Measurements from ENCODE around the gene KIF26B.

KIF26B gene

DNA sequence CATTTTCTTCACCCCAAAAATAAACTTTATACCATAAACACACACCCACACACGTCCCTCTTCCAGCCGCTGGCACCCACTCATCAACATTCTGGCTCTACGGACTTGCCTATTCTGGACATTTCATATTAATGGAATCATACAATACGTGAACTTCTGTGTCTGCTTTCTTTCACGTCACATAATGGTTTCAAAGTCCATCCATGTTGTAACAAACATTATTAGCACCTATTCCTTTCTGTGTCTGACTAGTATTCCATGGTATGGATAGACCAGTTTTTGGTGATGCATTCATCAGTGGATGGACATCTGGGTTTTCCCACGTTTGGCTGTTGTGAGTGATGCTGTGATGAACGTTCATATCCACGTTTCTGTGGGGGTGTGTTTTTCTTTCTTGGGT, 323.2 kb downstream of the KIF26B start:
- no peak for DNase-seq
- in situ Hi-C loops (cut with HindIII; ENCODE audit: low pct_ligation_motif_present, low pct_unique_long_range_greater_than_20kb, low sequenced_read_pairs): no loop called here

DNA sequence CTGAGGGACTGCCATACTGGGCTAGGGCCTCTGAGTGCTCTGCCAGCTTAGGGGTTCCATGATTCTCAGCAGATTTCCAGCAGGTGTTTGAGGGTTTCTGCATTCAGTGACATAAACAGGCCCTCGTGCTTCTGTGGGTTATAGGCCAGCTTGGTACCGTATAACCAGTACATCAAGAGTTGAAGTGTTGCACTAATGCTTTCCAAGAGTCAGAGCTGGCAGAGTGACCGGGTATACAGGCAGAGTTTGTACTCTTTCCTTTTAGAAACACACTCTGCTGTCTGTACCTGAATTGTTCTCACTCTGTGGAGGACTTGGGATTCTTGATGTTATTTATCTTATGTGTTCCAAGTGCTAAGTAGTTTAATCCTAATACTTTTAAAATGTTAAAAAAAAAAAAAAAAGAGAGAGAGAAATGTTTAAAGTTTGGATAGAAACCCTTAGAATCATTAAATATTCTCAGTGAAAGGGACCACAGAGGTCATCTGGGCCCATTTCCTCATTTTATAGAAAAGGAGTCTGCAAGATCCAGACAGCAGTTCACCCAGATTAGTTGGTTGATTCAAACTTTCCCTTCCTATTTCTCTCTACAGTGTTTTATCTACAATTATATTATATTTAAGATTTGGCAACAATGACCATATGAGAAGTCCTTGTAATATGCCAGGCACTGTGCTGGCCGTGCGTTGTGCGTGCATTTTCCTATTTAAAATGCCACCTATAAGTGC, 325.8 kb downstream of the KIF26B start:
- DNase-seq: no peak
- in situ Hi-C loops (cut with HindIII; ENCODE audit: low pct_ligation_motif_present, low pct_unique_long_range_greater_than_20kb, low sequenced_read_pairs): no loop called here

DNA sequence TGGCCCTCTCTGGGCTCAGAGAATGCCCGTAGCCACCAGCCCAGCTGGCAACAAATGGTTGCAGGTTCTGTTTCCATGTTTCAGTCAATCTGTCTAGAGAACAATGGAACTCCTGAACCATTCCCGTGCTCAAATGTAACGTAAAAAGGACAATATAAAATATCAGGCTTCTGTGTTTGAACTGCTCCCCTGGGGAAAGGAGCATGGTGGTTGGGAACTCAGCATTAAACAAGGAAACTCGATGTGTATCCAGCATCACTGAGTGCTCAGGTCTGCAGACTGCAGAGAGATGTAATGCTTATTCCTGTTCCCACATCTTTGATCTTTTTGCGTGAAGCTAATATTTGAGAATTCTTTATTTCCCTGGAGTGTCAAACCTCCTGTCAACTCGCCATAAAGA, 326.5 kb downstream of the KIF26B start:
- in situ Hi-C loops (cut with HindIII; ENCODE audit: low pct_ligation_motif_present, low pct_unique_long_range_greater_than_20kb, low sequenced_read_pairs): no loop called here
- DNase-seq: no peak

DNA sequence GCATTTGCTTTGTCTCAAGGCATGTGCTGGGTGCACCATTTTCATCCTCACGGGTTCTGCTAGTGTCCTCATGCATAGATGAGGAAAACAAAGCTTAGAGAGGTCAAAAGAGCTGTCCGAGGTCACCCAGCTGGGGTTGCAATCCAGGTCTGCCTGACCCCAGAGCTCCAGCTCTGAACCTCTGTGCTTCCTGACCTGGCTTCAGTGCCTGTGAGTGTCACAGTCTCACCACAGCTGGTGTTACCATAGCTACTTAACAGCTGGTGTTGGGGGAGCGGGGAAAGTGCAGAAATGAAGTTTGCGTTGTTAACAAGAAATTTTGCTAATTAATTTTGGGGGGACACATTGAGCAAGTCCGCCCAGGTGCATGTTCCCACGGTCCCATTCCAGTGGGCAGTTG, 328.5 kb downstream of the KIF26B start:
- DNase-seq: no peak
- in situ Hi-C loops (cut with HindIII; ENCODE audit: low pct_ligation_motif_present, low pct_unique_long_range_greater_than_20kb, low sequenced_read_pairs): no loop called here

DNA sequence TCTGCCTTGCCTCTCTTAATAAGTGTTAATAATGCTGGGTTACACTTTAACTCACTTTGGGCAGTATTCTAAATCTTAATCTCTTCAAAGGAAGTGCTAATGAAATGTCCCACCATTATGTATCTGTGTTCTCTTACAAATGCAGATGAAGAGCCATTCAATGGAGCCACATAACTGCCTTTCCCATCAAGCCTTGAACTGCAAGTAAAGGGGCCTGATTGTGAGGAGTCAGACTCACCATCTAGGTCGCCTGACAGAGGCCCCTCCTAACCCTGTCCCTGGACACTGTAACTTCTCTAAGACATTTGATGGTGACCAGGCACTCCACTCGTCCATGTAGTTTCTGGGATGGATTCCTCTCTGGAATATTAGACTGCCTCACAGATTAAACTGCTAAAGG, 329.4 kb downstream of the KIF26B start:
- in situ Hi-C loops (cut with HindIII; ENCODE audit: low pct_ligation_motif_present, low pct_unique_long_range_greater_than_20kb, low sequenced_read_pairs): no loop called here
- no peak for DNase-seq

DNA sequence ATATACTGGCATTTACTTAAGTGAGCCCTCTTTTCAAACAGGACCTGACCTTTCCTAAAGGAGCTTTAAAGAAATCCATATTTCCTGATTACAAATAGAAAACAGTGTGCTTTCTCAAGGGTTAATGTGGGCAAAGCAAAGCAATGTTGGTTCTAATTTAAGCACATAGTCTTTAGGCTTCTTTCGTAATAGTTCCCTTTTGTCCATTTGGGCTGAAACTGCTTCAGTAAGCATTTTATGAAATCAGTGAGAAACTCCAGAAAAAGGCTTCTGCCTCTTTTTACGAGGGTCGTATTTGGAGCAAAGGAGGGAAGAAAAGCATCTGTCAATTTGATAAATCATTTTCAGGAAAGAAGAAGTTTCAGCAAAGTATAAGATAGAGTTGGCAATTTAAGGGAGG, 331.2 kb downstream of the KIF26B start:
- in situ Hi-C loops (cut with HindIII; ENCODE audit: low pct_ligation_motif_present, low pct_unique_long_range_greater_than_20kb, low sequenced_read_pairs): no loop called here
- no peak for DNase-seq

DNA sequence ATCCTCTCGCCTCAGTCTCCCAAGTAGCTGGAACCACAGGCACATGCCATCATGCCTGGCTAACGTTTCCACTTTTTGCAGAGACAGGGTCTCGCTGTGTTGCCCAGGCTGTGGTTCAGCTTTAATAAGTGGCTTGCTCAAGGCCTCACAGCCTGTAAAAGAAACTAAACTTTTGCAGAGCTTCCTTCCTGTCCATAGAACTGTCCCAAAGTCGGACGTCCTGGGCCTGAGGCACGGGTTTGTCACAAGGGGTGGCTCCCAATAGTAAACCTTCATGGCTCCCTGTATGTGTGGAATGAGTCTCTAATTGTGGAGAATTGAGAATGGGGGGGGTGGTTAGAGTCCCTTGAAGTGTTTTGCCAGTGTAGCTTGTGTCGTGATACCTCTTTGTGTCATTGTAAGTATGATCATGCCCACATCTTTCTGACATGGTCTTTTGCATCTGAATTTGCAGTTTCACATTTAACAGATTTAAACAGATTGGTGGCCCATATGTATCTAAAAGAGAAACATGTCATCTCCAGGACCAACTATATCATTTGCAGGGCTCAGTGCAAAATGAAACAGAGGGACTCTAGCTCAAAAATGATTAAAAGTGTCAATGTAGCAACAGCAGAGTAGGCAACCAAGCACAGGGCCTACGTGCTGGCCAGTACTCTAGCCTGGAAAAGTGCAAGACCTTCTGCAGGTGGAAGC, 332.1 kb downstream of the KIF26B start:
- DNase-seq: no peak
- in situ Hi-C loops (cut with HindIII; ENCODE audit: low pct_ligation_motif_present, low pct_unique_long_range_greater_than_20kb, low sequenced_read_pairs): no loop called here

DNA sequence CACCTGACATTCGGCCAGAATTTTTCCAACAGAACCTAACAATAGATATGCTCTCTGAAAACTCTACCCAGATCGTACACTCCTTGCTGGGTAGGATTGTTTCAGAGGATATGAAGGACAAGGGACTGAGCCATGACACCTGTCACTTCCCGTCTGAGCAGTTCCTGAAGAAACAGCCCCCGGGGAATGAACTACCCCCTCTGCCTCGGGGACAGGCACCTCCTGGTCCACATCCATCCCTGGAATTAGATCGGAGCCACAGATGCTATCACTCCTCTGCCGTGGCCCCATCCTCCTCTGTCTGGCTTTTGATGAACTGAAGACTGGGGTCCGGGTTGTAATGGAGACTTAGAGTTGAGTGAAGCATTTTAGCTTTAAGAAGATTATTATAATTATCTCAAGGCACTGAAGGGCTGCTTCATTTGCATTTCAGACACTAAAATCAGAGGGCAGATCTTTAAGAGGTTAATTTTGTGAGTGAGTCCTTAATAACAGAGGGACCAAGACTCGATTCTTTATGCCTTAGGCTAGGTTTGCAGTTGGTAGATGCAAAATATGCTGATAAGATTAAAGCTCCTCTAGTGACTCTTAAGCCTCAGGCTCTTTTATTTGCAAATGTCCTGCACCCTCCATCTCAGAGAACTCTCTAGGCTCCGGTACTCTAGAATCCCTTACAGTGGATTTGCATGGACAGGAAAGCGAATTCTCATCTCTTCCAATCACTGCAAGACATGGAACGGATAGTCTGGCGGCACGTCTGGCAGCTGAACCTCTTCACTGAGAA, 333.8 kb downstream of the KIF26B start:
- in situ Hi-C loops (cut with HindIII; ENCODE audit: low pct_ligation_motif_present, low pct_unique_long_range_greater_than_20kb, low sequenced_read_pairs): no loop called here
- no peak for DNase-seq

DNA sequence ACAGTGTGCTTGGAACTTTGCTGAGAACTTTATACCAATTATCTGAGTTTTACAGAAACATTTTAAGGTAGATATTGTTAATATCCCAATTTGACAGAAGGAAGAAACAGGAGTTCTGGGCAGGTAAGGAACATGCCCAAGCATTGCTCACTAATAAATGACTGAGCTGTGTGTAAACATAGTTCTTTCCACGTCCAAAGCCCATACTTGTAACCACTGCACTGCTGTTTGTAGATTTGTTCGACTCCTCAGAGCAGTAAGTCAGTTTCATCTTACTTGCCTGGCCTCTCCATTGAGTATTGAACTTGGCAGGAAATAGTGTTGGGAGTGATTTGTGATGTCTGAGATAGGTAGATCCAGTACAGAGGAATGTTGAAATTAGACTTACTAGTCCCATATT, 335.1 kb downstream of the KIF26B start:
- in situ Hi-C loops (cut with HindIII; ENCODE audit: low pct_ligation_motif_present, low pct_unique_long_range_greater_than_20kb, low sequenced_read_pairs): no loop called here
- no peak for DNase-seq

DNA sequence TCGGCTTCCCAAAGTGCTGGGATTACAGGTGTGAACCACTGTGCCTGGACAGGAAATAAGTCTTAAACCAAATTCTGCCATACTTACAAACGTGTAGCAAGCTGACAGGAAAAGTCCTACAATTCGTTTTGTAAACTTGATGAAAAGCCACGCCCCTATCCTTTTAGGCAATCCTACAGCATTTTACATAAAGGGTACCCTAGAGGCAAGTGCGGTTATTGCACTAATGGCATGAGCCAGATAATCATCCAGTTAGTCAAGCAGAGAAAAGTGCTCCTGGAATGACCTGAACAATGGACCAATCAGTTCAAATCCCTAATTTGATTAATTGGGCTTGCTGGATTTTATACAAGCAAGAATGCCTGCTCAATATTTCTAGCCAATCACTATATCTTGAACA, 338.2 kb downstream of the KIF26B start:
- peak; percentile 9 for DNase-seq
- in situ Hi-C loops (cut with HindIII; ENCODE audit: low pct_ligation_motif_present, low pct_unique_long_range_greater_than_20kb, low sequenced_read_pairs): no loop called here

DNA sequence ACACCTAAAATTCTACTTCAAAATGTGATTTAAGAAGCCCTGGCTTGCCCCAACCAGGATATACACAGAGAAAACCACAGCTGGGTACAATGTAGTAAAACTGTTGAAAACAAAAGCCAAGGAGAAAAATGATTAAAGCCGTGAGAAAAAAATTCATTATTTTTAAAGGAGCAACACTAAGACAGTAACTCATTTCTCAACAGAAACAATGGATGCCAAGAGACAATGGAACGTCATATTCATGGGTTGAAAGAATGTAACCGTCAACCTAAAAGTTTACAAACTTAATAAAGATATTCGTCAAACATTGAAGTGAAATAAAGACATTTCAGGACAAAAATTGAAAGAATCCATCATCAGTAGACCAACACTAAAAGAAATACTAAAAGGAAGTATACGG, 340.9 kb downstream of the KIF26B start:
- in situ Hi-C loops (cut with HindIII; ENCODE audit: low pct_ligation_motif_present, low pct_unique_long_range_greater_than_20kb, low sequenced_read_pairs): no loop called here

DNA sequence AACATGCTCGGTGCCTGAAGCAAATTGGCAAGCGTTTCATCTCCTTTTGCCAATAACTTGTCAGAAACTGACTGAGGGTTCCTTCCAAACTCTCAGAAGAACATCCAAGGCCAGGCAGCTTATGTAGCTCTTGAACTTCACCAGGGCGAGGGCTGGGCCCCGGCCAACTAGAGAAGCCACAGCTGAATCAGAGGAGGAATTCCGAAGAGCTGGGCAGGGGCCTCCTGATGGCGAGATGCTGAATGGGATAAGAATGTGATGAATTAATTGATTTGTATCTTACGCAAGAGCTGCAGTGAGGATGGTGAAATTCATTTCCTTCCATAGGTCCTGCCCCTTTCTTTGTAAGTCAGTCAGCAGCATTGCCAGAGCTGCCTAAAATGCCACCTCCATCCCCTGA, 345.8 kb downstream of the KIF26B start:
- in situ Hi-C loops (cut with HindIII; ENCODE audit: low pct_ligation_motif_present, low pct_unique_long_range_greater_than_20kb, low sequenced_read_pairs): loop anchor here (25.0 kb wide), 1 partner anchor 338 kb away; the partner anchor contains the start of gene KIF26B
- no peak for DNase-seq

More for the DNA sequence above, 340.9 kb downstream of the KIF26B start:
- no peak for DNase-seq

DNA sequence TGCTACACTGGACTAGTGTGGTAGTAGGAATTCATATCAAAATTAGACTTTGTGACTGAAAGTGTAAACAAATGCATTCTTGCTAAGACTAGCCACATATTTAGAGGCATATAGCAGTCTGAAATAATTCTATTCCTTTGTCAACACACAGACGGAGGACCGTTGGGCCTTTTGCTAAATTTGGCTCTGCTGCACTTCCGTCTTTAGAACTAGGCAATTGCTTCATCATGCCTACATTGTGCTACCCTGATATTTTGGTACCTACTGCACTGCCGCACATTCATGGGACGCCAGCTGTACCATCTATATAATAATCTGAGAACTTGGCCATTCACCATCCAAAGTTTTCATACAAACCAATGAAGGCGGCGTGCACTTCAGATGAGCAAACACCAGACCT, 346.8 kb downstream of the KIF26B start:
- in situ Hi-C loops (cut with HindIII; ENCODE audit: low pct_ligation_motif_present, low pct_unique_long_range_greater_than_20kb, low sequenced_read_pairs): loop anchor here (25.0 kb wide), 1 partner anchor 339 kb away; the partner anchor contains the start of gene KIF26B
- DNase-seq: no peak

DNA sequence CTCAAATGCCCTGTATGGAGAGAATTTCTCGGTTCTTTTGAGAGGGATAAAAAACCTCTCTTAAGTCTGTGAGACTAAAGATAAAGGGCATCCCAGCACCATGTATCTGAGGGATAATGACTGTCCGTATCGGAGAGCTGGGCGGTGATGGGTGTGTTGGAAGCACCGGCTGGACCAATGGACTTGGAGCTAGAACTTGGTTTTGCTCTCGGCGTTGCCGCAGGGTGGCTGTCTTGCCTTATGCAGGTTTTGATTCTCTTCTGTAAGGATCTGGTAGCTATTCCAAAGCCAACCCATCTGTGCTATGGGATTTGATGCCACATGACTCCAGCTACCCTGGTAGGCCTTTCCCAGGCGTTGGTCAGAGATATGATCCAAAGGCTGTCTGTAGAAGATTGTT, 348.8 kb downstream of the KIF26B start:
- DNase-seq: no peak
- in situ Hi-C loops (cut with HindIII; ENCODE audit: low pct_ligation_motif_present, low pct_unique_long_range_greater_than_20kb, low sequenced_read_pairs): loop anchor here (25.0 kb wide), 1 partner anchor 341 kb away; the partner anchor contains the start of gene KIF26B

DNA sequence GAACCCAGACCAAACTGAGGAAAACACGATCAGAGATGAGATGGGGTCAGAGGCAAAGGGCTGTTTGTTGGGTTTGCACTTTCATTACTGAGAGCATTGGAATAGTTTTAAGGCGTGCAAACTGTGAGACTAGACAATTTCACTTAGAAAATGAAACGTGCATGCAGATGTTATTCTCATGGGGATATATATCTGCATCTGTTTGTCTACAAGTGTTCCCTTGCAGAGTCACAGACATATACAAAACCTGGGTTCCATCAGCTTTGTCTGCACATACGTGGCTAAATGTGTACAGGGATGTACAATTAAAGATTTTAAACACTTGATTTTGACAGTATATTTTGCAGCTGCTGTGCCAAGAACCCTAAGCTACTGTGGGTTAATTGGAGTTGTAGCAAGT, 355.4 kb downstream of the KIF26B start:
- no peak for DNase-seq
- in situ Hi-C loops (cut with HindIII; ENCODE audit: low pct_ligation_motif_present, low pct_unique_long_range_greater_than_20kb, low sequenced_read_pairs): loop anchor here (25.0 kb wide), 1 partner anchor 348 kb away; the partner anchor contains the start of gene KIF26B

DNA sequence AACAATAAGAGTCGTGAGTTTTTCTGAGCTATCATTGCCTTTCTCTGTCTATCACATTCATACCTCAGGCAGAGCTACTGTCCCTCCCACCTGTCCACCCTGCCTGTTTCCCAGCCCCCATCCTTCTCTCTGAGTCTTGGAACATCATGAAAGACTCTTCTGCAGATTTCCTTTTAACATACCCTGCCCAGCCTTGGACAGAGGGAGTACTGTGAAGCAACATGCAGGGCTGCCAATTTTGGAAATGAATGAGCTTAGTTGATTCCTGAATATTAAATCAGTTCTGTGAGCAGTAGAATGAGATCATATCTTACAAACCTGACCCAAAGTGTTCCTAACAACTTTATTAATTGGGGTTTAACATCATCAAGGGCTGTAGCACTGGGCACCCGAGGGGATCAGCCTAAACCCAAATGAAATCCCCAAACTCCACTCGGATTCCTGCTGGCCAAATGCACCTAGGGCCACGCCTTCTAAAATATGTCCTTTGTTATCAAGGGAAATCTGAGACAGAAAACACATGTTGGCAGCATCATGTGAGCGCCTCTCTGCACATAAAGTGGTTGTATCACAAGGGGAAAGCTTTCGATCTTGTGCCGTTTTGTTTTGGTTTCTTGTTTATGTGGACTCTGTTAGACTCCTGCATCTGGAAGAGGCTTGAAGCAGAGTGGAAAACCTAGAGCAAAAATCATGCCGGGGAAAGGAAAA, 357.6 kb downstream of the KIF26B start:
- in situ Hi-C loops (cut with HindIII; ENCODE audit: low pct_ligation_motif_present, low pct_unique_long_range_greater_than_20kb, low sequenced_read_pairs): loop anchor here (25.0 kb wide), 1 partner anchor 350 kb away; the partner anchor contains the start of gene KIF26B
- peak; percentile 18 for DNase-seq

DNA sequence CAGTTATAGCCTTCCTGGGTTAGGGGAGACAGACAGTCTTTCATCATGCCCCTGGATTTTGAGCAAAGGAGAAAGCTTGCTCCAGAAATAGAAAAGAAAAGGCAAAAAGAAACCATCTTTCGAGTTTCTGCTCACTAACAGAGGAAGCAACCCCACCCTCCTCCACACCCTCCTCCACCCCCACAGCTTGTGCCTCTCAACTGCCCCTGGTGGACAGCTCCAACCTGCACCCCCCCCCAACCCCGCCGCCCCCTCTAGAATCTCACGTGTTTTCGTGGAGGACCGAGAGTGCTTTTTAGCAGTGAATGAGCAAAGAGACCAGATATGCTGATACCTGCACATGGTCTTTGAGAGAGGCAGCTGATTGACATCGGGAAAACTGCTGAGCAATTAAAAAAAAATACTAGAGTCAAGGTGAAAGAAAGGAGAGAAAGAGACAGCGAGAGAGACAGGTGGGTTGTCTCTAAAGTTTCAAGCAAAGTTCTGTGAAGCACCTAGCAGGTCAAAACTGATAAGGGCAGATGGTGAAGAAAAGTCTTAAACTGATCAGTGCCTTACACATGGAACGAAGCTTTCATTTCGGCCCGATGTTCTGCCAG, 358.3 kb downstream of the KIF26B start:
- in situ Hi-C loops (cut with HindIII; ENCODE audit: low pct_ligation_motif_present, low pct_unique_long_range_greater_than_20kb, low sequenced_read_pairs): loop anchor here (25.0 kb wide), 1 partner anchor 351 kb away; the partner anchor contains the start of gene KIF26B
- DNase-seq: peak; percentile 75

DNA sequence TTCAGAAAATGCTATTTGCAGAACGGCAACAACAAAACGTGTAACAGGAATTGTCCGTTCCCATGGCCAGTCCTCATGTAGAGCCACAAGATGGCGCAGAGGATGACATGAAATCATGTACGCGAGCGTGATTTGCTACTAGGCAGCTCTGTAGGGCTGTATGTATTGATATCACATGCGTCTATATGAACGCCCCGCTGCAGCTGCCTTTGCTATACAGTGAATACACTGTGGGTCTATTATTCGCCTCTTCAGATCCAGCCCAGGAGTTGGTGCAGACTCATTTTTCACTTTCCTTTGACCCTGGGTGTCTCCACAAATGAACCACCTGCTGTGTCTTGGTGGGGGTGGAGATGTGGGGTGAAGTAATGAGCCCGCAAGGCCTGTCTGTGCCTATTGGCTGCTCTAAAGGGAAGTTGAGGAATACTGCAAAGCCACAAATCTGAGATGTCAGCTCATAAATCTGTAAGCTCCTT, 361.5 kb downstream of the KIF26B start:
- in situ Hi-C loops (cut with HindIII; ENCODE audit: low pct_ligation_motif_present, low pct_unique_long_range_greater_than_20kb, low sequenced_read_pairs): loop anchor here (25.0 kb wide), 1 partner anchor 354 kb away; the partner anchor contains the start of gene KIF26B
- DNase-seq: no peak
